Suprapubic skin (tissue), 3 donors: Measurements from ENCODE around the gene LMCD1.

Experiments
- CTCF ChIP-seq, 2 donors: fragments of 200-600 bp in 1 of 2; fragments of 450-650 bp in 1 of 2; sonication (generic) in 1 of 2; IDR thresholded peaks; one replicate each; pipeline ENCODE4 v1.5.1; 2016 to 2019; ENCODE audit warnings: antibody characterized with exemption in 2 of 2, mild to moderate bottlenecking in 1 of 2, moderate library complexity in 1 of 2
- POLR2AphosphoS5 ChIP-seq, 3 donors: sonication (generic); formaldehyde crosslinking; IDR thresholded peaks; one replicate each; pipeline ENCODE4 v1.6.1; 2017; ENCODE audit warnings: antibody characterized with exemption in 3 of 3

- TF ChIP-seq CTCF (IDR thresholded peaks at IDR 0.05) (no peak), POLR2AphosphoS5 (IDR thresholded peaks at IDR 0.05) (no peak)
Observed at GRCh38 chr3:8619548-8619947, 117.9 kb downstream of the LMCD1 start.
